ENCODE results near the gene ANXA3. TPM values are rescaled to one million over a fixed set of nuclear protein-coding genes. Genes with fewer than 3 reads are reported as not detected.

The ANXA3 gene
- total RNA-seq, 1 donor from 2014 or later: 1.0 TPM

GRCh38 chr4:78552389-78553042 lies 946 bp downstream of the ANXA3 start:
- Mint-ChIP-seq H3K4me1 (ENCODE audit: unreplicated experiment) (peaks cover 19% of the 10 kb centered on the region), H3K27me3 (ENCODE audit: unreplicated experiment) (peaks cover 18% of the 10 kb centered on the region), H3K27ac (ENCODE audit: unreplicated experiment) (no peak overlapping the region), H3K4me3 (ENCODE audit: unreplicated experiment) (no peak overlapping the region), H3K36me3 (ENCODE audit: unreplicated experiment) (no peaks in the 10 kb centered on the region), H3K9me3 (ENCODE audit: unreplicated experiment) (no peaks in the 10 kb centered on the region)
- DNase-seq (ENCODE audit: extremely low spot score, unreplicated experiment): no peak
- no peak for TF ChIP-seq CTCF (IDR thresholded peaks at IDR 0.05)

GRCh38 chr4:78553043-78553396 lies 1.4 kb downstream of the ANXA3 start:
- H3K9me3 Mint-ChIP-seq (ENCODE audit: unreplicated experiment): no peaks in the 10 kb centered on the region
- H3K4me3 Mint-ChIP-seq (ENCODE audit: unreplicated experiment): no peak overlapping the region
- no peak for TF ChIP-seq CTCF (IDR thresholded peaks at IDR 0.05)
- H3K36me3 Mint-ChIP-seq (ENCODE audit: unreplicated experiment): no peaks in the 10 kb centered on the region
- H3K4me1 Mint-ChIP-seq (ENCODE audit: unreplicated experiment): peaks cover 19% of the 10 kb centered on the region
- H3K27me3 Mint-ChIP-seq (ENCODE audit: unreplicated experiment): peaks cover 18% of the 10 kb centered on the region
- no peak for DNase-seq (ENCODE audit: extremely low spot score, unreplicated experiment)
- H3K27ac Mint-ChIP-seq (ENCODE audit: unreplicated experiment): no peak overlapping the region

- no peaks in the 10 kb centered on the region for H3K9me3 Mint-ChIP-seq (ENCODE audit: unreplicated experiment)
- peaks cover 19% of the 10 kb centered on the region for H3K4me1 Mint-ChIP-seq (ENCODE audit: unreplicated experiment)
- no peak for TF ChIP-seq CTCF (IDR thresholded peaks at IDR 0.05)
- no peaks in the 10 kb centered on the region for H3K36me3 Mint-ChIP-seq (ENCODE audit: unreplicated experiment)
- H3K27ac Mint-ChIP-seq (ENCODE audit: unreplicated experiment): no peak overlapping the region
- no peak overlapping the region for H3K4me3 Mint-ChIP-seq (ENCODE audit: unreplicated experiment)
- H3K27me3 Mint-ChIP-seq (ENCODE audit: unreplicated experiment): peaks cover 18% of the 10 kb centered on the region
- DNase-seq (ENCODE audit: extremely low spot score, unreplicated experiment): no peak
Observed at GRCh38 chr4:78553529-78554060, 2.0 kb downstream of the ANXA3 start.

- Mint-ChIP-seq H3K4me3 (ENCODE audit: unreplicated experiment) (no peak overlapping the region), H3K27ac (ENCODE audit: unreplicated experiment) (no peak overlapping the region), H3K9me3 (ENCODE audit: unreplicated experiment) (no peaks in the 10 kb centered on the region), H3K4me1 (ENCODE audit: unreplicated experiment) (peaks cover 26% of the 10 kb centered on the region), H3K36me3 (ENCODE audit: unreplicated experiment) (no peaks in the 10 kb centered on the region), H3K27me3 (ENCODE audit: unreplicated experiment) (no peaks in the 10 kb centered on the region)
- no peak for TF ChIP-seq CTCF (IDR thresholded peaks at IDR 0.05)
- no peak for DNase-seq (ENCODE audit: extremely low spot score, unreplicated experiment)
Observed at GRCh38 chr4:78556665-78557064, 5.1 kb downstream of the ANXA3 start.

- Mint-ChIP-seq H3K27me3 (ENCODE audit: unreplicated experiment) (no peaks in the 10 kb centered on the region), H3K4me3 (ENCODE audit: unreplicated experiment) (no peak overlapping the region), H3K4me1 (ENCODE audit: unreplicated experiment) (peaks cover 28% of the 10 kb centered on the region), H3K36me3 (ENCODE audit: unreplicated experiment) (no peaks in the 10 kb centered on the region), H3K9me3 (ENCODE audit: unreplicated experiment) (no peaks in the 10 kb centered on the region), H3K27ac (ENCODE audit: unreplicated experiment) (no peak overlapping the region)
- DNase-seq (ENCODE audit: extremely low spot score, unreplicated experiment): no peak
- TF ChIP-seq CTCF (IDR thresholded peaks at IDR 0.05): no peak
Observed at GRCh38 chr4:78557841-78558240, 6.3 kb downstream of the ANXA3 start.

Measured in osteocyte (in vitro differentiated cells).